Prostate gland (tissue), 2 donors: ENCODE data around the gene CLDN22. TPM values are rescaled to one million over a fixed set of nuclear protein-coding genes. Genes with fewer than 3 reads are reported as not detected.

Experiments used
- DNase-seq: peaks from one replicate; pipeline ENCODE4 v3.0.0-alpha.2; 2019; ENCODE audit warnings: low spot score
- H3K27ac ChIP-seq, 2 donors: fragments of 200-600 bp; sonication (generic); 2 replicates each; pipeline ENCODE4 v1.5.1; 2017 to 2019
- H3K27me3 ChIP-seq: fragments of 200-600 bp; sonication (generic); replicated peaks from 2 replicates; pipeline ENCODE4 v1.5.1; 2019; ENCODE audit not compliant: insufficient read depth
- H3K36me3 ChIP-seq, 2 donors: fragments of 200-600 bp; sonication (generic); 1 replicate in 1 of 2; 2 replicates in 1 of 2; pipeline versions ENCODE4 v1.5.1 to v1.8.1; 2017 to 2019
- H3K4me1 ChIP-seq: fragments of 200-600 bp; sonication (generic); replicated peaks from 2 replicates; pipeline ENCODE4 v1.5.1; 2019
- H3K4me3 ChIP-seq, 2 donors: fragments of 200-600 bp; sonication (generic); 2 replicates each; pipeline ENCODE4 v1.5.1; 2017 to 2019
- H3K9me3 ChIP-seq: fragments of 200-600 bp; sonication (generic); 2 replicates; pipeline ENCODE4 v1.5.1; 2017
- POLR2A ChIP-seq: fragments of 450-650 bp; IDR thresholded peaks from one replicate; pipeline ENCODE4 v1.6.1; 2016; ENCODE audit warnings: antibody characterized with exemption, mild to moderate bottlenecking
- POLR2AphosphoS5 ChIP-seq: sonication (generic); formaldehyde crosslinking; IDR thresholded peaks from one replicate; pipeline ENCODE4 v1.6.1; 2017; ENCODE audit warnings: antibody characterized with exemption
- WGBS: methylation state at CpG from one replicate; pipeline ENCODE4 v1.1.5; 2018; 5-methylcytosine and 5-hydroxymethylcytosine counted together
- intact Hi-C: fragments of 100-400 bp; cut with DNase I; formaldehyde crosslinking; loops from one replicate; pipeline ENCODE4 v1.14.2; 2022
- total RNA-seq, 2 donors: library from RNA; depleted of rRNA; stranded (reverse); fragments of >200 nt; gene quantifications; one replicate each; pipeline ENCODE4 v1.1.0, GENCODE V29; 2016
- TF ChIP-seq, protein P1 (sequence below), 4 experiments: fragments of 200-600 bp in 2 of 4; fragments of 450-650 bp in 2 of 4; sonication (generic) in 2 of 4; IDR thresholded peaks; 1 replicate in 3 of 4; 2 replicates in 1 of 4; pipeline ENCODE4 v1.5.1; 2016 to 2019; ENCODE audit warnings: antibody characterized with exemption in 4 of 4, mild to moderate bottlenecking in 2 of 4, moderate library complexity in 2 of 4

The CLDN22 gene
- total RNA-seq, 2 donors from 2014 or later = not detected

DNA sequence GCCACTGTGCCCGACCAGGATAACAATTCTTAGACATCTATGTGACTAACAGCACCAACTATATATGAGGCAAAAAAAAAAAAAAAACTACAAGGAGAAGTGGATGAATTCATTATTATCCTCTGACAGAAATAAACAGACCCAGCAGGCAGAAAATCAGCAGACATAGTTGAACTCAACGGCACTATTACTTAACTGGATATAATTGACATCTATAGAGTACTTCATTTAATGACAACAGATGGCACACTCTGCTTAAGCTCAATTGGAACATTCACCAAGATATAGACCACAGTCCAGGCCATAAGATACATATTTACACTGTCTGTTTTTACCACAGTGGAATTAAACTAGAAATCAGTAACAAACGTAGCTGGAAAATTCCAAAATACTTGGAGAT lies 13.3 kb downstream of the CLDN22 start:
- no peaks in the 10 kb centered on the region for H3K9me3 ChIP-seq
- 82% methylated on average over 3 of the region's 3 CpGs for WGBS
- no peaks in the 10 kb centered on the region for H3K27me3 ChIP-seq
- TF ChIP-seq, protein P1, sequence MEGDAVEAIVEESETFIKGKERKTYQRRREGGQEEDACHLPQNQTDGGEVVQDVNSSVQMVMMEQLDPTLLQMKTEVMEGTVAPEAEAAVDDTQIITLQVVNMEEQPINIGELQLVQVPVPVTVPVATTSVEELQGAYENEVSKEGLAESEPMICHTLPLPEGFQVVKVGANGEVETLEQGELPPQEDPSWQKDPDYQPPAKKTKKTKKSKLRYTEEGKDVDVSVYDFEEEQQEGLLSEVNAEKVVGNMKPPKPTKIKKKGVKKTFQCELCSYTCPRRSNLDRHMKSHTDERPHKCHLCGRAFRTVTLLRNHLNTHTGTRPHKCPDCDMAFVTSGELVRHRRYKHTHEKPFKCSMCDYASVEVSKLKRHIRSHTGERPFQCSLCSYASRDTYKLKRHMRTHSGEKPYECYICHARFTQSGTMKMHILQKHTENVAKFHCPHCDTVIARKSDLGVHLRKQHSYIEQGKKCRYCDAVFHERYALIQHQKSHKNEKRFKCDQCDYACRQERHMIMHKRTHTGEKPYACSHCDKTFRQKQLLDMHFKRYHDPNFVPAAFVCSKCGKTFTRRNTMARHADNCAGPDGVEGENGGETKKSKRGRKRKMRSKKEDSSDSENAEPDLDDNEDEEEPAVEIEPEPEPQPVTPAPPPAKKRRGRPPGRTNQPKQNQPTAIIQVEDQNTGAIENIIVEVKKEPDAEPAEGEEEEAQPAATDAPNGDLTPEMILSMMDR (IDR thresholded peaks at IDR 0.05) = no peak
- TF ChIP-seq POLR2A = no peak
- TF ChIP-seq POLR2AphosphoS5 = no peak
- no peak overlapping the region for H3K4me3 ChIP-seq
- H3K27ac ChIP-seq = no peak overlapping the region
- H3K36me3 ChIP-seq = no peaks in the 10 kb centered on the region
- H3K4me1 ChIP-seq = no peaks in the 10 kb centered on the region
- no peak for DNase-seq
- intact Hi-C loops = no loop called here

DNA sequence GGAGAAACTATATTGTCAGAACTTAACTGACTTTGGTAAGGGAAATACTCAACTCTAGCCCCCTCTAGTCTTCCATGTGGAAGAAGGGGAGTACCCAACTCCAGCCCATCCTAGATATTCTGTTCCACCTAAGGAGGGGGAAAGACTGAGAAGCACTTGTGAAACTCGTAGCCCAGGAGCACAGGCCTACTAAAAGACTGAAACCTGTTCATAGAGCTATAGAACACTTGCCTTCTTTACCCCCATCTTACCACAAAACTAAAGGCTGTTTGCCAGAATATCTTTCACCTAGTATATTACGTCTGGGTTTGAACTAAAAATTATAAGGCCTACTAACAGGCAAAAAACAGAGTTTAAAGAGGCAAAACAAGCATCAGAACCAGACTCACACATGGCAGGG lies 15.5 kb downstream of the CLDN22 start:
- Histone ChIP-seq H3K27ac (no peak overlapping the region), H3K4me1 (no peaks in the 10 kb centered on the region), H3K36me3 (no peaks in the 10 kb centered on the region), H3K9me3 (no peaks in the 10 kb centered on the region), H3K27me3 (no peaks in the 10 kb centered on the region), H3K4me3 (no peak overlapping the region)
- intact Hi-C loops = no loop called here
- 92% methylated on average over 2 of the region's 2 CpGs for WGBS
- DNase-seq = no peak
- TF ChIP-seq, protein P1 (IDR thresholded peaks at IDR 0.05) = no peak
- TF ChIP-seq POLR2A (no peak), POLR2AphosphoS5 (no peak)

DNA sequence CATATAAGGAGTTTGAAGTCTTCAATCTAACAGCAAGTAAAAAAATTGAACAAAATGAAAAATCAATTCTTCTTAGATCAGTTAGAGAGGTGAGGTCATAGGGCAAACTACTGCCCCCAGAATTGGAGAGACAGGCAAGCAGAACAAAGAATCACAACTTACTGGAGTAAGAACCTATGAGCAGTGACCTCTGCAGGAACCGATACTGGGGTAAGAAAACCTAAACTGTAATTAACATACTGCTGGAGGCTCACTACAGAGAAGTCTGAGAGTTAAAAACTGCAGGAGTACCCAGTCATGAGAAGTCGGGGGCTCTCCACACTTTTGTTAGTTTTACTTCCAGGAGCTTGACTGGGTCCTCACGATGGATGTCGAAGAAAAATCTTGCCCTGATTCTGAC lies 16.0 kb downstream of the CLDN22 start:
- no peak for DNase-seq

DNA sequence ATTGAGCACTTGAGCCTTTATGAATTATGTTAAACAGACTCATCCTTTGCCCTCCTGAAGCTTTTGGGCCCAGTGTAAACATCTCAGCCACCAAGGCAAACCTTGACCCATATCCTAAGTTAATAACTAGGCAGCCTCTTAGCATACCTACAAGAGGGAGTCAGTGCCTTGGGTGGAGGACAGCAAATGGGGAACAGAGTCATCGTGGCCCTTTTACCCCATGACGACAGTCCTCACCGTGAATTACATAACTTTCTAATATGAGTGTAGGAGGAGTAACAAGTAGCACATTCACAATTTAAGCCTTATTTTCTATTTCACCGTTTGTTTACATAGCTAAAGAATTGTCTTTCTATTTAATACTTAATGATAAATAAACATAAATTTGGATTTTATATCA lies 16.8 kb downstream of the CLDN22 start:
- TF ChIP-seq POLR2A = no peak
- no peak for TF ChIP-seq POLR2AphosphoS5
- TF ChIP-seq, protein P1 (IDR thresholded peaks at IDR 0.05) = no peak
- intact Hi-C loops = no loop called here
- H3K27me3 ChIP-seq = no peaks in the 10 kb centered on the region
- no peaks in the 10 kb centered on the region for H3K9me3 ChIP-seq
- 80% methylated on average over 4 of the region's 4 CpGs for WGBS
- H3K4me1 ChIP-seq = no peaks in the 10 kb centered on the region
- H3K4me3 ChIP-seq = no peak overlapping the region
- no peaks in the 10 kb centered on the region for H3K36me3 ChIP-seq
- no peak for DNase-seq
- H3K27ac ChIP-seq = no peak overlapping the region

More for the DNA sequence above, 16.0 kb downstream of the CLDN22 start:
- H3K4me1 ChIP-seq = no peaks in the 10 kb centered on the region
- intact Hi-C loops = no loop called here
- H3K27ac ChIP-seq = no peak overlapping the region
- WGBS = 88% methylated on average over 4 of the region's 4 CpGs
- no peak for TF ChIP-seq POLR2A
- TF ChIP-seq POLR2AphosphoS5 = no peak
- TF ChIP-seq, protein P1 (IDR thresholded peaks at IDR 0.05) = no peak
- H3K9me3 ChIP-seq = no peaks in the 10 kb centered on the region
- H3K4me3 ChIP-seq = no peak overlapping the region
- H3K27me3 ChIP-seq = no peaks in the 10 kb centered on the region
- H3K36me3 ChIP-seq = no peaks in the 10 kb centered on the region

DNA sequence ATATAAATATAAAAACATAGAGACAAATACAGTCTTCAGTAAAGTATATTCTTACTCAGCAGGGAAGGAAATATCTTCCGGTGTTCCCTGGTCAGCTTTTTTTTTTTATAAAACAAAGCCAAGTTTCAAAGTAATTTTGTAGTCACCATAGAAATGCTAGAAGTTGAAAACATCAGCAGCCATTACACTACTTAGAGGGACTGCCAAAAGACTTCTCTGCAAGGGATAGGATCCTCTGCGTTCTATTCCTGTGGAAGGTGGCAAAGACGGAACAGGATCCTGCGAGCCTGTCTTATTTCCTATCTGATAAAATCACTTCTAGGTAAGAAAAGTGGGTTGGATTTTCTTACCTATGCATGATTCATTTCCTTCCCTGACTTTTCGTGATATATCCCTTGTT lies 19.4 kb downstream of the CLDN22 start:
- no peak for DNase-seq
- H3K9me3 ChIP-seq = no peaks in the 10 kb centered on the region
- WGBS = 80% methylated on average over 5 of the region's 5 CpGs
- no peaks in the 10 kb centered on the region for H3K27me3 ChIP-seq
- no peaks in the 10 kb centered on the region for H3K36me3 ChIP-seq
- intact Hi-C loops = no loop called here
- H3K27ac ChIP-seq = no peak overlapping the region
- no peaks in the 10 kb centered on the region for H3K4me1 ChIP-seq
- no peak for TF ChIP-seq POLR2AphosphoS5
- TF ChIP-seq, protein P1 (IDR thresholded peaks at IDR 0.05) = no peak
- TF ChIP-seq POLR2A = no peak
- no peak overlapping the region for H3K4me3 ChIP-seq
